Stimulated activated naive CD8-positive, alpha-beta T cell treated with anti-CD3 and anti-CD28 coated beads, Interleukin-15, amount 100 ng/mL, for 72 hours (primary cell): ENCODE results near the gene TBC1D1.

Experiments
- ATAC-seq: fragments of 150-1000 bp; cut with Tn5 transposase; 2 replicates; pipeline ENCODE4 v1.10.0; 2021; ENCODE audit warnings: mild to moderate bottlenecking, moderate library complexity
- DNase-seq, 2 donors: peaks; one replicate each; pipeline ENCODE4 v3.0.0; 2021 to 2022
- H3K27ac Mint-ChIP-seq, 2 donors: one replicate each; pipeline ENCODE4 v1.8.0; 2022; ENCODE audit warnings: mild to moderate bottlenecking in 2 of 2, mixed read lengths in 2 of 2, moderate library complexity in 2 of 2
- H3K27me3 Mint-ChIP-seq: one replicate; pipeline ENCODE4 v1.8.0; 2022; ENCODE audit warnings: mixed read lengths
- H3K4me1 Mint-ChIP-seq: one replicate; pipeline ENCODE4 v1.8.0; 2022; ENCODE audit warnings: mild to moderate bottlenecking, mixed read lengths
- H3K4me3 Mint-ChIP-seq, 2 donors: one replicate each; pipeline ENCODE4 v1.8.0; 2022; ENCODE audit warnings: mild to moderate bottlenecking in 2 of 2, mixed read lengths in 2 of 2, moderate library complexity in 1 of 2
- H3K9me3 Mint-ChIP-seq, 2 donors: one replicate each; pipeline ENCODE4 v1.8.0; 2022; ENCODE audit warnings: mixed read lengths in 2 of 2

TBC1D1 gene

DNA sequence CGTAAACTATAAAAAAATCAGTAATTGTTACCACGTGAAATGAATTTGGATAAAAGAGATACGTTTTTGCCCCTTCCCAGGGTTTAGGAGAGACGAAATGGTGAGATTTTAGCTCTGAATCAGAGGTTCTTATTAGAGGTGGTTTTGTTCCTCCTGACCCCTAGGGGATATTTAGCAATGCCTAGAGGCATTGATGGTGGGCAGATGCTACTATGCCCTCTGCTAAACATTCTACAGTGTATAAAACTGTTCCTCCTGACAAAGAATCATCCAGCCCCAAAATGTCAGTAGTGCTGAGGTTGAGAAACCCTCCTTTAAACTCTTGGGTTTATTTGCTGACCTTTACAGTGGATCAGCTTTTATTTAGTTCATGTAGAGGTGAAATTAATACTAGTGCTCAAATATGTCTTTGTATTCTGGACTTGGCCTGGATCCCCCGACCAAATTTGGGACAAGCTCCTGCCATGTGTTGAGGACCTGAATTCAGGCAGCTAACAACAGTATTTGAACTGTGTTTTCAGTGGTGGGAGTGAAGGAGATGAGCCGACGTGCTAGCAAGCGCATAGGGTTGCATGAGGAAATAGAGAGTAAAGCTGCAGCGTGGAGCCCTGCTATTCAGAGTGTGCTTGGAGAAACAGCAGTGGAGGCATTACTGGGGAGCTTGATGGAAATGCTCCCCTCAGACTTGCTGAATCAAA, 195.4 kb downstream of the TBC1D1 start:
- Mint-ChIP-seq H3K27ac (no peak overlapping the region), H3K4me1 (peaks cover 14% of the 10 kb centered on the region), H3K9me3 (no peaks in the 10 kb centered on the region), H3K27me3 (no peaks in the 10 kb centered on the region), H3K4me3 (no peak overlapping the region)
- DNase-seq (no peak), ATAC-seq (no peak)

DNA sequence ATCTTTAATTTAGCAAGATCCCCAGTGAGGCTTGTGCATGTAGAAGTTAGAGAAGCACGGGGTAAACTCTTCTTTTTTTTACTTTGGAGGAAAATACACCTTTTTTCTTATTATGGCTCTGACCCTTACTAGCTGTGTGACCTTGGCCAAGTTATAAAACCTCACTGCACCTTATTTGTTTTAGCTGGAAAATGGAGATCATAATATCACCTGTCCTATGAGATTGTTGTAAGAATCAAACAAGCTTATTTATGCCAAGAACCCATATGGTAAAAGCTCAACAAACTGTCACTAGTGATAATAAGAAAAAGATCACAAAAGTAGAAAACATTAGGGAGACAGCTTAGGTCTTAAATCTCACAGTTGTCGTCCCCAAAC, 196.0 kb downstream of the TBC1D1 start:
- Mint-ChIP-seq H3K27ac (no peak overlapping the region), H3K9me3 (no peaks in the 10 kb centered on the region), H3K27me3 (no peaks in the 10 kb centered on the region)

GRCh38 chr4:38088321-38088720, 197.4 kb downstream of the TBC1D1 start:
- Mint-ChIP-seq H3K9me3 (peaks cover 0 to 3% of the 10 kb centered on the region in 2 donors), H3K4me3 (no peak overlapping the region), H3K27ac (no peak overlapping the region)

More for the DNA sequence above, 196.0 kb downstream of the TBC1D1 start:
- ATAC-seq: no peak
- Mint-ChIP-seq H3K4me1 (peaks cover 17% of the 10 kb centered on the region), H3K4me3 (no peak overlapping the region)
- DNase-seq: no peak

DNA sequence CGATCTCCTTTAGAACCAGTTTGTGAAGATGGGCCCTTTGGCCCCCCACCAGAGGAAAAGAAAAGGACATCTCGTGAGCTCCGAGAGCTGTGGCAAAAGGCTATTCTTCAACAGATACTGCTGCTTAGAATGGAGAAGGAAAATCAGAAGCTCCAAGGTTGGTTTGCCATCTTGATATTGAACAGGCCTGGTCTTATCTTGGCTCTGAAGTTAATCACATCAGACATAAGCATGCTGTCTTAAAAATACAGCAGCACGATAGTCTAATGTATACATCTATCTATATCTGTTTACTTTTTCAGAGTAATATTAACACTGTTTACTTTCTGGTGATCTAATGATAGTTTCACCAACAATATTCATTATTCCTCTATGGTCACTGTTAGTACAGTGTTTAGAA, 199.1 kb downstream of the TBC1D1 start:
- Mint-ChIP-seq H3K4me1 (peaks cover 17% of the 10 kb centered on the region), H3K9me3 (peaks cover 0 to 3% of the 10 kb centered on the region in 2 donors), H3K27me3 (no peaks in the 10 kb centered on the region), H3K27ac (no peak overlapping the region), H3K4me3 (no peak overlapping the region)
- DNase-seq (no peak), ATAC-seq (no peak)

More at GRCh38 chr4:38088321-38088720, 197.4 kb downstream of the TBC1D1 start:
- ATAC-seq (no peak), DNase-seq (no peak)
- peaks cover 17% of the 10 kb centered on the region for H3K4me1 Mint-ChIP-seq
- no peaks in the 10 kb centered on the region for H3K27me3 Mint-ChIP-seq

GRCh38 chr4:38090455-38091246, 199.8 kb downstream of the TBC1D1 start:
- peaks cover 0 to 3% of the 10 kb centered on the region in 2 donors for H3K9me3 Mint-ChIP-seq
- H3K27me3 Mint-ChIP-seq: no peaks in the 10 kb centered on the region
- ATAC-seq (peak; percentile 48), DNase-seq (no peak)
- H3K4me1 Mint-ChIP-seq: peaks cover 17% of the 10 kb centered on the region
- H3K27ac Mint-ChIP-seq: no peak overlapping the region
- H3K4me3 Mint-ChIP-seq: peak overlapping the region in 1 of 2 donors; percentile 17

DNA sequence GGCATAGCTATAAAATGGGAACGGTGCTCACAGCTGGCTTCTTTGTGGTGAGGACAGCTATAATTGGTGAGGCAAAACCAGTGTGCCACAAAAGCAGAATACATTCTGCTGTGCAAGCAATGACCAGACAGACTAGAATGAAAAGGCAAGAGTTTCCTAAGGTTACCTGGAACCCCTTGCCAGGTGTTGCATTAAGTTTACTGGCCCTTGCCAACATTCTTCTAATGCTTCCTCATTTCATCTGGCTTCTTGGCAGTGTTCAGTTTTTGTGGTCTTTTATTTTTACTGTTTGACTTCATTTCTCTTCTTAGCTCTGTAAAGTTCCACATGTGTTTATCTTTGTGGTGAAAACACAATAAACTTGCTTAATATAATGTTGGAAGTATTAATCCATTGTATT, 200.8 kb downstream of the TBC1D1 start:
- Mint-ChIP-seq H3K9me3 (peaks cover 0 to 3% of the 10 kb centered on the region in 2 donors), H3K27ac (no peak overlapping the region), H3K4me1 (peaks cover 17% of the 10 kb centered on the region), H3K27me3 (no peaks in the 10 kb centered on the region), H3K4me3 (no peak overlapping the region)
- DNase-seq: no peak
- ATAC-seq: no peak

GRCh38 chr4:38092701-38093100, 201.8 kb downstream of the TBC1D1 start:
- Mint-ChIP-seq H3K27me3 (no peaks in the 10 kb centered on the region), H3K4me3 (no peak overlapping the region), H3K4me1 (peaks cover 17% of the 10 kb centered on the region), H3K27ac (no peak overlapping the region), H3K9me3 (peaks cover 0 to 3% of the 10 kb centered on the region in 2 donors)
- DNase-seq: no peak
- no peak for ATAC-seq

- no peak for ATAC-seq
- Mint-ChIP-seq H3K4me1 (peaks cover 17% of the 10 kb centered on the region), H3K27ac (peak overlapping the region in 1 of 2 donors; percentile 42), H3K27me3 (no peaks in the 10 kb centered on the region), H3K9me3 (peaks cover 0 to 3% of the 10 kb centered on the region in 2 donors), H3K4me3 (no peak overlapping the region)
- DNase-seq: no peak
Observed at GRCh38 chr4:38094419-38094818, 203.5 kb downstream of the TBC1D1 start.

GRCh38 chr4:38095691-38096090, 204.8 kb downstream of the TBC1D1 start:
- H3K27ac Mint-ChIP-seq: no peak overlapping the region
- H3K27me3 Mint-ChIP-seq: no peaks in the 10 kb centered on the region
- DNase-seq: no peak
- ATAC-seq: no peak
- no peak overlapping the region for H3K4me3 Mint-ChIP-seq
- peaks cover 0 to 3% of the 10 kb centered on the region in 2 donors for H3K9me3 Mint-ChIP-seq
- H3K4me1 Mint-ChIP-seq: peaks cover 16% of the 10 kb centered on the region

- no peak overlapping the region for H3K27ac Mint-ChIP-seq
- H3K4me3 Mint-ChIP-seq: no peak overlapping the region
- DNase-seq (no peak), ATAC-seq (no peak)
- no peaks in the 10 kb centered on the region for H3K27me3 Mint-ChIP-seq
- H3K4me1 Mint-ChIP-seq: peaks cover 7% of the 10 kb centered on the region
- peaks cover 0 to under 1% of the 10 kb centered on the region in 2 donors for H3K9me3 Mint-ChIP-seq
Observed at GRCh38 chr4:38097818-38098217, 206.9 kb downstream of the TBC1D1 start.

DNA sequence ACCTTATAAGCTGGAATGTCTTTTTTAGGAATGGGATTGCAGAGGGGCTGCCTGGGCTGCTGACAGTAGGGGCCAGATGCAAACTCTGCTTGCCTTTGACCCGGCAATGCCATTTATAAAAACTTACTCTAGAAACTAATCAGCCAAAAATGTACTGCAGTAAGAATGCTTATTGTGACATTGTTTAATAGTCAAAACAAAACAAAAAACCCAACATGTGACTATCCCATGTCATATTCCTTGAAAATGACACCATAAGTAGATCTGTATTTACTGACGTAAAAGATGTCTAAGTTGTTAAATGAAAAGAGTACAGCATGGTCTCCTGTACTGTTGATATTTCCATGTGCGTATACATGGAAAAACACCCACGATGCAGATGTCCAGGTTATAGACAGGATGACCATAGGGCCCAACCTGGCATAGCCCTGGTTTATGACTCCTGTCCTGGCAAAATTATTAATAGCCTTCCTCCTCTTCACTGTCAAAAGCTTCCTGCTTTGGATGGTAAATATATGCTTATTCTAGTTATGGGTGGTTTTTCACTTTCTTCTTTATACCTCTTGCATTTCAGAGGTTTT, 208.2 kb downstream of the TBC1D1 start:
- DNase-seq (no peak), ATAC-seq (no peak)
- Mint-ChIP-seq H3K27me3 (no peaks in the 10 kb centered on the region), H3K4me1 (peaks cover 7% of the 10 kb centered on the region), H3K4me3 (no peak overlapping the region), H3K27ac (no peak overlapping the region), H3K9me3 (no peaks in the 10 kb centered on the region)

GRCh38 chr4:38099908-38100407, 209.1 kb downstream of the TBC1D1 start:
- H3K9me3 Mint-ChIP-seq: no peaks in the 10 kb centered on the region
- H3K4me1 Mint-ChIP-seq: peaks cover 8% of the 10 kb centered on the region
- no peaks in the 10 kb centered on the region for H3K27me3 Mint-ChIP-seq
- DNase-seq (no peak), ATAC-seq (no peak)
- no peak overlapping the region for H3K4me3 Mint-ChIP-seq
- no peak overlapping the region for H3K27ac Mint-ChIP-seq

GRCh38 chr4:38100474-38101255, 209.8 kb downstream of the TBC1D1 start:
- no peaks in the 10 kb centered on the region for H3K27me3 Mint-ChIP-seq
- H3K4me3 Mint-ChIP-seq: no peak overlapping the region
- H3K4me1 Mint-ChIP-seq: peaks cover 15% of the 10 kb centered on the region
- H3K27ac Mint-ChIP-seq: no peak overlapping the region
- no peaks in the 10 kb centered on the region for H3K9me3 Mint-ChIP-seq
- DNase-seq: no peak
- ATAC-seq: no peak

DNA sequence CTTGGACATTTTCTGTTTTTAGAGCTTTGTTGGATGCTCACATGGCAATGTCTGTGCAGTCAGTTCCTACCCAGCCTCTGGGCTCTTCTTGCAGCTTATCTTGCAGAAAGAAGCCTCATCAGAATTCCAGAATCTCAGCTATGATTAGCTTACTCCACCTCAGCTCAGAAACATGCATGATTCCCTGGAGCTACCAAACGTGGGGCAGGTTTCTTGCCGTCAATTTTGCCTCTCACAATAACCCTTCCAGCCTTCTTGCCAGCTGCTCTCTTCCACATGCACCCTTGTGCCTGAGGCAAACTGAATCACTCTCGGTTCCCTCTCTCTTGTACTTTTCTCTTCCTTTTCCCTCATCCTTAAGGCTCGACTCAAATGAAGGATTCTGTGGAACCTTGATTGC, 210.7 kb downstream of the TBC1D1 start:
- no peak overlapping the region for H3K27ac Mint-ChIP-seq
- ATAC-seq: no peak
- no peak overlapping the region for H3K4me3 Mint-ChIP-seq
- H3K27me3 Mint-ChIP-seq: no peaks in the 10 kb centered on the region
- no peak for DNase-seq
- H3K9me3 Mint-ChIP-seq: no peaks in the 10 kb centered on the region
- H3K4me1 Mint-ChIP-seq: peaks cover 16% of the 10 kb centered on the region

GRCh38 chr4:38102957-38103588, 212.2 kb downstream of the TBC1D1 start:
- Mint-ChIP-seq H3K9me3 (no peaks in the 10 kb centered on the region), H3K27ac (no peak overlapping the region), H3K4me3 (no peak overlapping the region), H3K4me1 (peaks cover 16% of the 10 kb centered on the region), H3K27me3 (no peaks in the 10 kb centered on the region)
- ATAC-seq (no peak), DNase-seq (no peak)
